IMR-90 (cell line): ENCODE data around the gene PRR16. TPM values are rescaled to one million over a fixed set of nuclear protein-coding genes. Genes with fewer than 3 reads are reported as not detected.

Source experiments
- ATAC-seq: fragments of 200-7000 bp; cut with Tn5 transposase; 2 replicates; pipeline ENCODE4 v1.9.1; 2020; ENCODE audit warnings: low read depth, mild to moderate bottlenecking, moderate library complexity
- BruUV-seq: library from RNA; stranded (reverse); fragments of 400-500 nt; replicated peaks from 2 replicates; lab custom pipeline; 2021; lab: Mats Ljungman, UMichigan
- CTCF ChIA-PET: fragments of 300-600 bp; formaldehyde crosslinking; extraction: SDS; loops from one replicate; lab custom pipeline; 2021; ENCODE audit warnings: antibody characterized with exemption; lab: Yijun Ruan, JAX
- POLR2A ChIA-PET: fragments of 300-600 bp; sonication (Branson Sonifier 250); formaldehyde crosslinking; loops from one replicate; lab custom pipeline; 2022; ENCODE audit warnings: antibody characterized with exemption; ENCODE audit not compliant: unreplicated experiment; lab: Charles Lee
- DNase-seq: peaks from one replicate; pipeline ENCODE4 v3.0.0; 2013
- H2AFZ ChIP-seq: replicated peaks from 2 replicates; pipeline ENCODE3; 2013; ENCODE audit warnings: low read length, mild to moderate bottlenecking; ENCODE audit not compliant: poor library complexity
- H2AK5ac ChIP-seq: 2 replicates; pipeline ENCODE4 v1.6.1; 2013; ENCODE audit warnings: low read depth, low read length, inconsistent platforms
- H2AK9ac ChIP-seq: replicated peaks from 2 replicates; pipeline ENCODE3; 2013; ENCODE audit warnings: mild to moderate bottlenecking, low read depth, low read length, moderate library complexity; ENCODE audit not compliant: poor library complexity
- H2BK120ac ChIP-seq: 2 replicates; pipeline ENCODE4 v1.6.1; 2013; ENCODE audit warnings: low read depth, low read length, inconsistent platforms
- H2BK15ac ChIP-seq: 3 replicates; pipeline ENCODE4 v1.6.1; 2013; ENCODE audit warnings: low read depth, low read length, inconsistent platforms
- H2BK20ac ChIP-seq: 2 replicates; pipeline ENCODE4 v1.6.1; 2013; ENCODE audit warnings: low read depth, mild to moderate bottlenecking, inconsistent platforms, low read length, moderate library complexity
- H2BK5ac ChIP-seq: 2 replicates; pipeline ENCODE4 v1.6.1; 2013; ENCODE audit warnings: mild to moderate bottlenecking, low read depth, low read length, inconsistent platforms; ENCODE audit not compliant: poor library complexity, severe bottlenecking
- H3K14ac ChIP-seq: replicated peaks from 2 replicates; pipeline ENCODE4 v1.6.1; 2013; ENCODE audit warnings: low read depth, low read length, inconsistent platforms
- H3K18ac ChIP-seq: 2 replicates; pipeline ENCODE4 v1.6.1; 2013; ENCODE audit warnings: low read depth, low read length, control low read depth
- H3K23ac ChIP-seq: 2 replicates; pipeline ENCODE4 v1.6.1; 2013; ENCODE audit warnings: low read depth, low read length, inconsistent platforms
- H3K27ac ChIP-seq: 2 replicates; pipeline ENCODE4 v1.5.1; 2013; ENCODE audit warnings: mild to moderate bottlenecking, control low read depth, low read length; ENCODE audit not compliant: insufficient read depth
- H3K27me3 ChIP-seq: 2 replicates; pipeline ENCODE4 v1.6.1; 2013; ENCODE audit warnings: low read length; ENCODE audit not compliant: control insufficient read depth, insufficient read depth
- H3K36me3 ChIP-seq: 2 replicates; pipeline ENCODE4 v1.6.1; 2013; ENCODE audit warnings: low read length, mixed read lengths; ENCODE audit not compliant: control insufficient read depth, insufficient read depth
- H3K4ac ChIP-seq: 2 replicates; pipeline ENCODE4 v1.6.1; 2013; ENCODE audit warnings: low read depth, low read length, inconsistent platforms
- H3K4me1 ChIP-seq: 2 replicates; pipeline ENCODE4 v1.6.1; 2013; ENCODE audit warnings: low read length, mixed read lengths; ENCODE audit not compliant: control insufficient read depth, insufficient read depth
- H3K4me2 ChIP-seq: 2 replicates; pipeline ENCODE4 v1.6.1; 2013; ENCODE audit warnings: low read depth, mild to moderate bottlenecking, control low read depth, low read length, moderate library complexity
- H3K4me3 ChIP-seq: 2 replicates; pipeline ENCODE4 v1.5.1; 2013; ENCODE audit warnings: low read depth, mild to moderate bottlenecking, control low read depth, low read length, moderate library complexity; ENCODE audit not compliant: insufficient read depth
- H3K56ac ChIP-seq: 2 replicates; pipeline ENCODE4 v1.6.1; 2013; ENCODE audit warnings: low read length, inconsistent platforms; ENCODE audit not compliant: insufficient read depth; ENCODE audit errors: extremely low read depth
- H3K79me1 ChIP-seq, 2 experiments: 2 replicates each; pipeline ENCODE4 v1.6.1; 2013; ENCODE audit warnings: low read length in 2 of 2, inconsistent platforms in 1 of 2, low read depth in 1 of 2
- H3K9ac ChIP-seq: 2 replicates; pipeline ENCODE4 v1.6.1; 2013; ENCODE audit warnings: low read depth, low read length, control low read depth
- H3K9me1 ChIP-seq: 2 replicates; pipeline ENCODE4 v1.6.1; 2013; ENCODE audit warnings: low read length, inconsistent platforms; ENCODE audit not compliant: insufficient read depth
- H3K9me3 ChIP-seq: 2 replicates; pipeline ENCODE4 v1.6.1; 2013; ENCODE audit warnings: low read length; ENCODE audit not compliant: control insufficient read depth, insufficient read depth
- H4K20me1 ChIP-seq: 2 replicates; pipeline ENCODE4 v1.6.1; 2013; ENCODE audit warnings: low read length, inconsistent platforms; ENCODE audit not compliant: insufficient read depth
- H4K5ac ChIP-seq: 2 replicates; pipeline ENCODE4 v1.6.1; 2013; ENCODE audit warnings: mild to moderate bottlenecking, low read depth, low read length, control low read depth
- H4K8ac ChIP-seq, 2 experiments: 2 replicates each; pipeline ENCODE4 v1.6.1; 2013; ENCODE audit warnings: low read depth in 2 of 2, low read length in 2 of 2, control low read depth in 1 of 2, inconsistent platforms in 1 of 2
- H4K91ac ChIP-seq: 2 replicates; pipeline ENCODE4 v1.6.1; 2013; ENCODE audit warnings: low read depth, low read length, inconsistent platforms; ENCODE audit not compliant: insufficient read depth
- CEBPB ChIP-seq: IDR thresholded peaks from 2 replicates; pipeline ENCODE4 v1.6.1; 2012; ENCODE audit warnings: low read depth, low read length, improper control_type of control experiment
- CTCF ChIP-seq: conservative IDR thresholded peaks from 2 replicates; pipeline ENCODE4 v1.5.1; 2012; ENCODE audit warnings: mild to moderate bottlenecking, low read depth, low read length, improper control_type of control experiment
- FOS ChIP-seq: fragments of 150-350 bp; IDR thresholded peaks from 2 replicates; pipeline ENCODE4 v1.6.1; 2016; ENCODE audit warnings: low read depth, low read length
- MAFK ChIP-seq: IDR thresholded peaks from 2 replicates; pipeline ENCODE4 v1.6.1; 2012; ENCODE audit warnings: low read depth, low read length, improper control_type of control experiment
- MAZ ChIP-seq: IDR thresholded peaks from 2 replicates; pipeline ENCODE4 v1.6.1; 2012; ENCODE audit warnings: low read depth, mild to moderate bottlenecking, low read length, improper control_type of control experiment, moderate library complexity, borderline replicate concordance
- MXI1 ChIP-seq: IDR thresholded peaks from 2 replicates; pipeline ENCODE4 v1.6.1; 2012; ENCODE audit warnings: low read depth, mild to moderate bottlenecking, low read length, moderate library complexity, borderline replicate concordance
- NFE2L2 ChIP-seq: fragments of 150-350 bp; IDR thresholded peaks from 2 replicates; pipeline ENCODE4 v1.6.1; 2016; ENCODE audit warnings: low read depth, mild to moderate bottlenecking, low read length
- POLR2A ChIP-seq: IDR thresholded peaks from 2 replicates; pipeline ENCODE4 v1.6.1; 2012; ENCODE audit warnings: mild to moderate bottlenecking, low read depth, low read length
- RAD21 ChIP-seq: IDR thresholded peaks from 2 replicates; pipeline ENCODE4 v1.6.1; 2012; ENCODE audit warnings: low read length, improper control_type of control experiment
- RCOR1 ChIP-seq: IDR thresholded peaks from 2 replicates; pipeline ENCODE4 v1.6.1; 2012; ENCODE audit warnings: mild to moderate bottlenecking, low read length, improper control_type of control experiment; ENCODE audit not compliant: insufficient replicate concordance
- RFX5 ChIP-seq: IDR thresholded peaks from 2 replicates; pipeline ENCODE4 v1.8.0; 2012; ENCODE audit warnings: low read depth, mild to moderate bottlenecking, low read length, moderate library complexity
- SMC3 ChIP-seq: fragments of 150-350 bp; IDR thresholded peaks from 2 replicates; pipeline ENCODE4 v1.6.1; 2016; ENCODE audit warnings: low read depth, mild to moderate bottlenecking, antibody characterized with exemption, low read length, moderate library complexity
- USF2 ChIP-seq: fragments of 150-350 bp; IDR thresholded peaks from 2 replicates; pipeline ENCODE4 v1.6.1; 2017; ENCODE audit warnings: mild to moderate bottlenecking, antibody characterized with exemption, low read length, low read depth
- WGBS, 2 experiments: methylation state at CpG; one replicate each; pipeline versions ENCODE4 v1.1.5 to v1.1.7; 2013; ENCODE audit warnings: missing lambda C conversion rate in 2 of 2; ENCODE audit not compliant: insufficient read length in 1 of 2; ENCODE audit errors: extremely low coverage in 2 of 2; 5-methylcytosine and 5-hydroxymethylcytosine counted together
- dilution Hi-C: fragments of 300-500 bp; cut with HindIII; formaldehyde crosslinking; loops from one replicate; pipeline ENCODE4 v1.14.3; 2018; ENCODE audit warnings: low sequenced_read_pairs; ENCODE audit not compliant: unreplicated experiment
- in situ Hi-C: fragments of 300-500 bp; cut with MboI; formaldehyde crosslinking; loops from 3 replicates; pipeline ENCODE4 v1.14.3; 2019; ENCODE audit warnings: low sequenced_read_pairs, inconsistent platforms, mixed read lengths
- intact Hi-C: fragments of 100-400 bp; cut with micrococcal nuclease; formaldehyde crosslinking; loops from 2 replicates; pipeline ENCODE4 v1.10.0; 2022
- polyA plus RNA-seq, 3 experiments: library from polyadenylated mRNA; depleted of rRNA; stranded (reverse); fragments of >200 nt; gene quantifications; 2 replicates each; pipeline ENCODE4 v1.2.3, GENCODE V29; 2012; ENCODE audit warnings: low replicate concordance in 1 of 3
- total RNA-seq: library from RNA; depleted of rRNA; stranded (reverse); fragments of >200 nt; gene quantifications from 2 replicates; pipeline ENCODE4 v1.2.3, GENCODE V29; 2012

PRR16 gene
- total and polyA plus RNA-seq, 2 of the 4 experiments (the other 2 are of a cell fraction) = 9.9 to 45.2 TPM

DNA sequence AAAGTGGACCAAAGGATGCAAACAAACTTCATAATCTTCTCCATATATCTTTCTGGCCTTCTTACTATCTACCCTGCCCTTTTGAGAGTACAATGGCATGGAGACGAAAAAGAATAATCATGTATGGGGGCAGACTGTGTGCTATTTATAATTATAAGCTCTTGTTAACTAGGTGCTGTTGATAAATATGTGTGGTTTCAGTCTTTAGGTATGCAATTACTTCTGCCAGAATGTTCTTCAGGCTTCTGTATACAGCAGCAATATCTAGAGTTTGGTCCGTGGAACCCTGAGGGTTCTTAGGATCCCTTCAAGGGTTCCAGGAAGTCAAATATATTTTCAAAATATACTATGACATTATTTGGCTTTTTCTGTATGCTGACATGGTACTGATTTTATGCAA lies 20.5 kb upstream of the PRR16 start:
- H4K20me1 ChIP-seq = no peaks in the 10 kb centered on the region
- dilution Hi-C loops (no loop called here), in situ Hi-C loops (no loop called here), intact Hi-C loops (no loop called here)
- no peak overlapping the region for H2BK15ac ChIP-seq
- H3K56ac ChIP-seq = no peak overlapping the region
- H2BK120ac ChIP-seq = peak overlapping the region; percentile 37; the same call in 1 of the 2 replicates
- no peaks in the 10 kb centered on the region for H3K27me3 ChIP-seq
- WGBS, 2 experiments = no CpG with 5 or more reads among the region's 2 CpGs
- no peak for DNase-seq
- H3K23ac ChIP-seq = no peak overlapping the region
- H2AK5ac ChIP-seq = no peak overlapping the region
- peaks cover 4% of the 10 kb centered on the region; the same call in 1 of the 2 replicates for H3K4me1 ChIP-seq
- H4K5ac ChIP-seq = no peak overlapping the region
- POLR2A ChIA-PET = no interaction called here
- H4K91ac ChIP-seq = no peak overlapping the region
- no peak overlapping the region for H3K14ac ChIP-seq
- no TSS peak for BruUV-seq
- no peak overlapping the region for H3K27ac ChIP-seq
- no peaks in the 10 kb centered on the region for H3K36me3 ChIP-seq
- CTCF ChIA-PET = no interaction called here
- no peak overlapping the region for H3K18ac ChIP-seq
- no peak for TF ChIP-seq POLR2A
- TF ChIP-seq CEBPB = no peak
- TF ChIP-seq RFX5 = no peak
- TF ChIP-seq SMC3 = no peak
- TF ChIP-seq RAD21 = no peak
- no peak for TF ChIP-seq MAFK
- no peak for TF ChIP-seq USF2
- TF ChIP-seq MAZ = no peak
- no peak for TF ChIP-seq FOS
- TF ChIP-seq NFE2L2 = no peak
- no peak for TF ChIP-seq RCOR1
- TF ChIP-seq CTCF = no peak
- no peak for TF ChIP-seq MXI1
- no peaks in the 10 kb centered on the region; the same call in 1 of the 2 replicates for H3K9me1 ChIP-seq
- H3K4ac ChIP-seq = no peak overlapping the region
- H3K9me3 ChIP-seq = no peaks in the 10 kb centered on the region
- no peak overlapping the region for H2BK5ac ChIP-seq
- H3K4me3 ChIP-seq = no peak overlapping the region
- no peak overlapping the region for H2AFZ ChIP-seq
- H3K79me1 ChIP-seq = no peaks in the 10 kb centered on the region
- no peak overlapping the region for H2AK9ac ChIP-seq
- ATAC-seq = no peak
- no peak overlapping the region for H3K4me2 ChIP-seq
- no peak overlapping the region for H3K9ac ChIP-seq
- H4K8ac ChIP-seq = no peak overlapping the region
- no peak overlapping the region for H2BK20ac ChIP-seq
